GM12873 (cell line): Measurements from ENCODE around the gene NME3.

Experiments used
- CTCF ChIP-seq: IDR thresholded peaks from 2 replicates; pipeline ENCODE4 v1.5.1; 2012; ENCODE audit warnings: low read depth, mild to moderate bottlenecking, moderate library complexity, low read length, control low read depth; ENCODE audit not compliant: insufficient read depth; ENCODE audit errors: missing control alignments

Gene NME3

GRCh38 chr16:1770328-1771187, 785 bp downstream of the NME3 start:
- no peak for TF ChIP-seq CTCF

DNA sequence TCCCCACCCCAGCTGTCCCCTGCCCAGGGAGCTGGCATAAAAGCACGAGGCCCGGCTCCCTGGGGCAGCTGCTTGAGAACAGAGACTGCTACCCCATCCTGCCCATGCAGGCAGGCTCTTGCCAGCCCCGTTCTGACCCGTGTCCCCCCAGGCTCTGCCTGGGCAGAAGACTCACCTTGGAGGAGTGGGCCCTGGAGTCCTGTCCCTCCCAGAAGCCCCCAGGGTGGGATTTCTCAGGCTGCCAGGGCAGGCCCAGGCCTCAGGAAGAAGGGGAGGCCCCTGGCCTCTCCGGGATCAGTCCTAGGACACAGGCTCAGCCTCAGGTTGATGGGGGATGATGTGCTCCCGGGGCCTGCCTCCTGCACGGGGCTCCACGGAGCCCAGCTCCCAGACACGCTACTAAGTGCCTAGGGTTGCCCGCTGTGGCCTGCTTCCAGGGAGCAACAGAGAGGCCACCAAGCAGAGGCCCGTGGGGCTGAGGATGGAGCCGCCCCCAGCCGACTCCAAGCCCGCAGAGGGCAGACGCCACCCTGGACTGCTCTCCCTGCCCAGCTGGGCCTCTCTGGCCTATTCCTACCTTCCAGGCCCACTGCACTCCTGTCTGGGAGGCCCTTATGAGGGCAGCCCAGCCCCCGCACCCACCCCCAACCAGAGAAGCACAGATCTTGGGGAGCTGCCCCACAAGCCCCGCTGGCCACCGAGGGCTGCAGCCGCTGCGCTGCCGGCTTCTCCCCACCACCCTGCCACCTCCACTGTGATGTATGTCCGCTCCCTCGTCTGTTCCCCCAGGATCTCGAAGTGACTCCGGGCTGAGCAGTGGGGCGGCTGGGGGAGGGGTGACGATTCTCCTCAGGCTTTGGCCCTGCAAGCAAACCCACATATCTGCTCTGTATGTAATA, 1.7 kb downstream of the NME3 start:
- TF ChIP-seq CTCF, result no peak

GRCh38 chr16:1768767-1769401, 2.5 kb downstream of the NME3 start:
- no peak for TF ChIP-seq CTCF

- TF ChIP-seq CTCF, result no peak
Measured at GRCh38 chr16:1768061-1768766, 3.1 kb downstream of the NME3 start.

- TF ChIP-seq CTCF, result no peak
Measured at GRCh38 chr16:1767116-1767994, 4.0 kb downstream of the NME3 start.

DNA sequence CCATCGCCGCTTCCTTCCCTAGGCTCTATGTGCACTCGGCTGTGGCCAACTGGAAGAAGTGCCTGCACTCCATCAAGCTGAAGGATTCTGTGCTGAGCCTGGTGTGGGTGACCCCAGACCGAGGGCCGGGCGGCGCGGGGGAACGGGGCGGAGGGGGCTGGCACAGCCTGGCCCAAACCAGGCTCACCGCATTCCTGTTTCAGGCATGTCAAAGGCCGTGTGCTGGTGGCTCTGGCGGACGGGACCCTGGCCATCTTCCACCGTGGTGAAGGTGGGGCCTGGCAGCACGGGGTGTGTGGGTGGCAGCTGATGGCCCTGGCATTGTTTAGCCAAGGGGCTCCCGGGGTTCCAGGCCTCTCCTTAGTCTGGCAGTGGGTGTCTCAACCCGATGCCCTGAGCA, 4.6 kb downstream of the NME3 start:
- no peak for TF ChIP-seq CTCF
